Measurements from ENCODE around the gene CADM1.

DNA sequence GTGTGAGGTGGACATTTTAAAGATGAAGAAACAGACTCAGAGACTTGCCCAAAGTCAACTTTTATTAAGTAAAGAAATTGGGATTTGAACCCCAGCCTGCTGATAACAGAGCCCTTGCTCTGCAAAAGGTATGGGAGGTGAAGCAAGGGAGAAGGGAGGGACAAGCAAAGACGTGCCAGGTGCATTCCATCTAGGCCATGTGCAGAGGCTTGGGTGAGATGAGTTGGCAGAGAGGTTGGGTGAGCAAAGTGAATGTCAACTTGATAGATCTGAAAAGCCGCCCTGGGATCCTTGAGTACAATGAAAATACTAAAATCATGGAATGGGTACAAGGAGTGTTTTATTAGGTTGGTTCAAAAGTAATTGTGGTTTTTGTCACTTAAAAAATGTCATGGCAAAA lies 341.3 kb downstream of the CADM1 start:
- TF ChIP-seq CTCF (IDR thresholded peaks at IDR 0.05 in 8 of 11, conservative IDR thresholded peaks at IDR 0.05 in 3 of 11) (no peak), POLR2A (IDR thresholded peaks at IDR 0.05) (no peak)
